ENCODE data around the gene TREML1.

DNA sequence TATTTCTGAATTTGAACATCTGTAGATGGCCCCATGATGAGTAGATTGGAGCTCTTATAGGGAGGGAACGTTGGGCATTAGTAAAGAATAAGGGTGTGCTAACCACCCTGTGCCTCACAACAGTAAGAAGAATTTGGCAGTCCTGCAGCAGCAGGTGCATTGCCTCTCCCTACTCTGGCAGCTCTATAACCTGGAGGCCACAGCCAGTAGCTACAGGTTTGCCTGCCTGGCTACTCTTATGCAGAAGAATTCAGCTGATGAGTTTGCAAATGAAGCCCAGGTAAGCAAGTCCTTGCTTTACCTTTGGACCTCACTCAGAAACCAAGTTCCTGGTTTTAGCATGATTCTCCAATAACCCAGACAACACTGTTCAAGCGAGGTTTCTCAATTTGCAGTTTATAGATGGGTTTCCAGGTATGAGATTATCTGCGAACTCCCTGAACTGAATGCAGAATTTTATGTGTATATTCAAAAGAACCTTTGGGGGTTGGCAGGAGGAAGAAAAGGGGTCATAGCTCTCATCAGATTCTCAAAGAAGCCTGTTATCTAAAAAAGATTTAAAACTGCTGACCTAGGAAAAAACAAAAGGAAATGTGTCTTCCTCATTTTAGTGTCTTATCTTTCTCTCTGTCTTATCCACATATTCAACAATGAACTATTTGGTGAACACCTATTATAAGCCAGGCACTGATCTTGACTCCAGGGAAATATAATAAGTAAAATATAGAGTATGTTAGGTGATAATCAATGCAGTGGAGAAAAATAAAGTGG is 18.9 kb downstream of the TREML1 start:
- TF ChIP-seq, protein P1, sequence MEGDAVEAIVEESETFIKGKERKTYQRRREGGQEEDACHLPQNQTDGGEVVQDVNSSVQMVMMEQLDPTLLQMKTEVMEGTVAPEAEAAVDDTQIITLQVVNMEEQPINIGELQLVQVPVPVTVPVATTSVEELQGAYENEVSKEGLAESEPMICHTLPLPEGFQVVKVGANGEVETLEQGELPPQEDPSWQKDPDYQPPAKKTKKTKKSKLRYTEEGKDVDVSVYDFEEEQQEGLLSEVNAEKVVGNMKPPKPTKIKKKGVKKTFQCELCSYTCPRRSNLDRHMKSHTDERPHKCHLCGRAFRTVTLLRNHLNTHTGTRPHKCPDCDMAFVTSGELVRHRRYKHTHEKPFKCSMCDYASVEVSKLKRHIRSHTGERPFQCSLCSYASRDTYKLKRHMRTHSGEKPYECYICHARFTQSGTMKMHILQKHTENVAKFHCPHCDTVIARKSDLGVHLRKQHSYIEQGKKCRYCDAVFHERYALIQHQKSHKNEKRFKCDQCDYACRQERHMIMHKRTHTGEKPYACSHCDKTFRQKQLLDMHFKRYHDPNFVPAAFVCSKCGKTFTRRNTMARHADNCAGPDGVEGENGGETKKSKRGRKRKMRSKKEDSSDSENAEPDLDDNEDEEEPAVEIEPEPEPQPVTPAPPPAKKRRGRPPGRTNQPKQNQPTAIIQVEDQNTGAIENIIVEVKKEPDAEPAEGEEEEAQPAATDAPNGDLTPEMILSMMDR (IDR thresholded peaks at IDR 0.05): no peak
- no peak for TF ChIP-seq POLR2A (IDR thresholded peaks at IDR 0.05)
- TF ChIP-seq POLR2AphosphoS5 (IDR thresholded peaks at IDR 0.05): no peak

Measured in suprapubic skin (tissue), 4 donors.